ENCODE measurements around the gene ARRB1.
"Not testable (repeated sequence)": the region's sequence is repeated elsewhere in the genome, so short reads cannot be mapped to it uniquely, and the experiment has no call there.

ARRB1 gene

DNA sequence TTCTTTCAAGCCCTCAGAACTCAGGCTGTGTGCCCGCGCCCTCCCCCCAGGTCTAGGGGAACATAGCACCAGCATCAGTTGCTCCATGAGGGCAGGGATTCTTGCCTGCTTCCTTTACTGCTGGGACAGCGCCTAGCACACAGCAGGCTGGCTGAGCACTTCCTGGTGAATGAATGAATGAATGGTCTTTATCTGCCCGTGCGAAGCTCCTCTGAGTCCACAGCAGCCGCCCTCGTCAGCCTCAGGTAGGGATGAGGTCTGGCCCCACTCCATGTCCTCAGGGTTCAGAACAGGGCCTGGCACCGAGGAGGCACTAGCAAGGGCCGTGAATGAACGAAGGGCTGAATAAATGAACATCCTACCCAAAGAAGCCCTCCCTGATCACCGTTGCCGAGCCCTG lies 27.3 kb downstream of the ARRB1 start:
- DNase-seq: no peak

DNA sequence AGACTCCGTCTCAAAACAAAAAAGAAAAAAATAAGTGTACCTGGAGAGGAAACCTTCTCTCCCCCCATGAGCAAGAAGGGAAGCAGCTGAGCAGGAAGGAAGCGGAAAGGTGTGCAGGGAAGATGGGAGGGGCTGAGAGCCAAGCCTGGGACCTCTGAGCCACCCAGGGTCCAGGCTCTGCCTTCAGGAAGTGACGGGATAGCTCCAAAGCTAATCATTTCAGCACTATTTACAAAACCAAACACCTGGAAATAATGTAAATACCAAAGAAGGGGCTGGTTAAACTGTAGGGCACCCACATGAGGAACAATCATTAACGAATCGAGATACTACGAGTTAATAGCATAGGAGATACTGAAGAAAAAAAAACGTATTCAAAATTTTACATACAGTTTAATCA lies 27.9 kb downstream of the ARRB1 start:
- no peak for DNase-seq

DNA sequence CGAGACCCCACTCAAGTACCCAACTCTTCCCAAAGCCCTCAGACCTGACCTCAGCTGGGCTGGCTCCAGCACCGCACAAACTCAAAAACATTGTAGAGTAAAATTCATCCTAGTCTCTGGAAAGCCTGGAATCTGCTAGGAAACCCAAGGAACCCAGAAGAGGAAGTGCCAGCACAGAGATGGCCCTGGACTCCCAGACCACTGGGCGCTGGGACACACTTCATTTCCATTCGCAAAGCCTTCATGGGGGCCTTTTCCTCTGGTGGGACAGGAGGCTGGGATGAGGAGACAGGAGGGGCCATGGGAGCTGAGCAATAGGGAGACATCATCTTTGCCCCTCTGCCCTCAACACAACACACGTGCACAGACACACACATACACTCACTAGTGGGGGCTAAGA lies 30.8 kb downstream of the ARRB1 start:
- DNase-seq: no peak

DNA sequence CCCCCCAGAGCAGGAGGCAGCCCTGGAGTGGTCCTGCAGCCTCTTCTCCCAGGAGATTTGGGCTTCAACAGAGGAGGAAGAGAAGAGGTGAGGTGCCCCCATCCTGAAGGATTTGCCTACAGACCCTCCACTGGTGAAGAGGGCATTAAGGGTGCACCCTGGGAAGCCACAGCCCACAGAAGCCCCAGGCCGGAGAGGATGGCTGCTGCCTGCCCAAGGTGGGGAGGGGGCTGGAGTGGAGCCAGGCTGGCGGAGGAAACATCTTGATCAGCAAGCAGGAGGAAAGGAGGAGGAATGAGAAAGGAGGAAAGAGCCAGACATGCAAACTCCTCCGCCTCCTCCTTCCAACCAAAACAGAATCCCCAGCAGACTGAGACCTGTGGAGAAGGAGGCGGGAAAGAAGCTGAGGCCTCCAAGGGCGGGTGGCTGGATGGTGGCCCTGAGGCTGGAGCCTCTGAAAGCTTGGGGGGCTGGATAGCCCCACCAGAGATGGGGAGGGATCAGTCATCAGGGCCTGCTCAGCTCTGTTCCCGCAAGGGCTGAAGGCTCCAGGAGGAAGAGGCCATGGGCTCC lies 31.3 kb downstream of the ARRB1 start:
- DNase-seq: no peak

DNA sequence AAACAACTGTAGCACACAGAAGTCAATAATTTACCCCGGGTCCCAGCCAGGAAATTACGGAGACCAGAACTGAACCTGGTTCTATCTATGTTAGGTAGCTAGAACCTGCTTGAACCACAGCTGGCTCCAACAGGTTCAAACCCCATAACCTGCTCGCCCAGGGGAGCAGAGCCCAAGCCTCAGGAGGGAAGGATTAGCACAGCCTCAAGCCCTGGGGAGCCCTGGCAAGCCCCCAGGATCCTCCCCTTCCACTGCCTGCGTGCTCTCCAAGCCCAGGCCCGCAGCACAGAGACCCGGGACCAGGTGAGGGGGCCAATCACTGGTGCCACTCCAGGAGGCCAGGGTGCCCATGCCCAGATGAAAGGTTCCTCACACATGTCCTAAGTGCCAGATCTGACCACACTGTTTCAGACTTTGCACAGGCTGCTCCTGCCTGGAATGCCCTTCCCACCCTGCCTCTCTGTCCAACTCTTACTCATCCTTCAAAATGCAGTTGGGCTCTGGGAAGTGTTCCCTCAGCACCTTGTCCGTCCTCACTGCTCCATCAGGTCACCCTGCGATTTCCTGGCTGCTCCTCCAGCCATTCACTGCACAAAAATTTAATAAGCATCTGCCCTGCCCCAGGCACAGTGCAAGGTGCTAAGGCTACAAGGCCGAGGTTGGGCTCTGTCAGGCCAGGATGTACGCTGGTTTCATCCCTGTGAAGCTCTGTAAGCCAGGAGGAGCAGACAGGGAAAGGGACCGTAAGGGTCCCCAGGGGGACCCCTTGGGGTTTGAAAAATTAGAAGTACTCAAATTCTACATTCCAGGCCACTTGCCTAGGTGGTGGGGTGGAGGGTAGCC lies 32.2 kb downstream of the ARRB1 start:
- DNase-seq: no peak

DNA sequence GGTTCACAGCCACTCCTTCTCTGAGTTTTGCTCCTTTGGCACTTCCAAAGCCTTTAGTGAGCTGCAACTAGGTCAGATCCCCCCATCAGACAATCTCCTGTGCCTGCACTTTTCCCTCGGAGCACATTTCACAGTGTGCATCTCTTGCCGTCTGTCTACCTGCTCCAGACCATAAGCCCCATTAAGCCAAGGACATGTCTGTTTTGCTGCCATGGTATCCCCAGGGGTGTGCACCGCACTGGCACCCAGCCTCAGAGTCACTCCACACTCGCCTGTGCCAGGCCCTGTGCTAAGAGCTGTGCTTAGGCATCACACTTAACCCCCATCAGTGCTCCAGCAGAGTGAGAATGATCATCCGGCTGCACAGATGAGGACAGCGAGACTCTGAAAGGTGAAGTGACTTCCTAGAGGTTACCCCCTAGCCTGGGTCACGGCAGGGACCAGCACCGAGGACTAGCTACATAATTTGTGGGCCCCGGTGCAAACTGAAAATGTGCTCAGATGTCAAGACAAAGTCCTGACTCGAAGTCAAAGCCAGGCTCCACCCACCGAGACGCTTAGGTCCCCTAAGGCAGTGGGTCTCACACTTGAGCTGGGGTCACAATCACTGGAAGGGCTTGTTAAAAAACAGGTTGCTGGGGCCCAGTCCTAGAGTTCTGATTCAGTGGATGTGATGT lies 33.9 kb downstream of the ARRB1 start:
- DNase-seq: no peak

DNA sequence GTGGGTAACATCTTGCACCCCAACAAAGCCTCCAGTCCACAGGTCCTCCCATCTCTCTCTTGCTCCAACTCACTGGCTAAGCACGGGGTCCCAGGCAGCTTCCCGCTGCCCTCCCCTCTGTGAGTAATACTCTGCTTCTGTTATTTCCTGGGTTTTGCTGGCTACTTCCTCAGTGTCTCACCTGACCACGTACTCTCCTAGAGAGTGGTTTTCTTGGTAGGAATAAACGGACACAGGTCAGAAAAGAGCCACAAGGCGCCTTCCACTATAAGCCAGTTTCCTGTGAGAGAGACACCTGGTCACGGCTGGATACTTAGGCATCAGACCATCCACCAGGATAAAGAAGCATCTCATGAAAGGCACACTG lies 36.0 kb downstream of the ARRB1 start:
- no peak for DNase-seq

DNA sequence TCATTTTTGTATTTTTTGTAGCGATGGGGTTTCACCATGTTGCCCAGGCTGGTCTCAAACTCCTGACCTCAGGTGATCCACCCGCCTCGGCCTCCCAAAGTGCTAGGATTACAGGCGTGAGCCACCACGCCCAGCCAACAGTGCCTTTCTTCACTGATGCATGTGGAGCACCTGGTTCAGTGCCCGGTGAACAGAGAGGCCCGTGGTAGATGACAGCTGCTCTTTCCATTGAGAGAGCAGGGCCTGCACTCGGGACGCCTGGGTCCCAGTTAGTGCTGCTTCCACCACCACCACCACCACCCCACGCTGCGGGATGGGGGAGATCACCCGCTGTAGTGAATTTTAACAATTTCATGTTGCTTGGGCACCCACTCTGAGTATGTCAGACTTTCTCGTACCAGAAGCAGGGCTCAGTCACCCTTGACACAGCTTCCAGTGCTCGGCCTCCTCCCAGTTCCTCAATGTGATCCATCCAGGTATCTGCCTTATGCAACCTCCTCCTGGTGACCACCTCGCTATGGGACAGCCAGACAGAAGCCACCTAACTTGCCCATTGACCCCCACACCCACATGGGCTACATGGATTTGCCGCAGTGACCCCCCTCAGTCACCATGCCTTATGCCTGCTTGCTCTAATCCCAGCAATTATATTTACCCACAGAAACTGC lies 36.6 kb downstream of the ARRB1 start:
- no peak for DNase-seq

DNA sequence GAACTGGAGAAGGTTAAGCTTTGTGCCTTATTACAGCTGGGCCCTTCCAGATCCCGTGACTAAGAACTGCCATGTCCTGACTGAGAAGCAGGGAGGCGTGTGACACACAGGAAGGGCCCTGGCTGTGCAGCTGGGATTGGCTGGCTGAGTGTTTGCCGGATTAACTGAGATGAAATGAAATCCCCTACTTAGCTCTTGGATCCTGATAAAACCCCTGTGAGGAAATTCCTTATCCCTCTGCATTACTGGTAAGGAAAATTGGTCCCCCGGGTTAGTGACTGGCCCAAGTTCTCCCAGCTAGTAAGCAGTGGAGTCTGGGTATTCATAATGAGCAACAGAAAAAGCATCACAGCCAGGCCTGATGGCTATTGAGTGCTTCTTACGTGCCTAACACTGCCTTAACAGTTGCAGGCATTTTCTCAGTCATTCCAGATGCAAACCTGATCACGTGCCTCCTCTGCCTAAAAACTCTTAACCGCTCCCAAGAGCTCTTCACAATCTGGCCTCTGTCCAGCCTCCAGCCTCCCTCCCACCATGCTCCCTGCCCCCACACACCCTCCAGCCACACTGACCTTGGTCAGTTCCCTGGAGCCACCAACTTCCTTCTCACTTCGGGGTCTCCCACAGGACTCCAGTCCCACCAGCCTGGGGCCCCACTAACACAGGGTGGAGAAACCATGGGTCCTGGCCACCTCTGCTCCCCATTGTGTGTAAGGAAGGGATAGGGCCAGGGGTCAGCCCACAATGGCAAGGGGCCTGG lies 37.8 kb downstream of the ARRB1 start:
- peak in 23 of 56 donors; percentile 9 to 64 (median 38) for DNase-seq

DNA sequence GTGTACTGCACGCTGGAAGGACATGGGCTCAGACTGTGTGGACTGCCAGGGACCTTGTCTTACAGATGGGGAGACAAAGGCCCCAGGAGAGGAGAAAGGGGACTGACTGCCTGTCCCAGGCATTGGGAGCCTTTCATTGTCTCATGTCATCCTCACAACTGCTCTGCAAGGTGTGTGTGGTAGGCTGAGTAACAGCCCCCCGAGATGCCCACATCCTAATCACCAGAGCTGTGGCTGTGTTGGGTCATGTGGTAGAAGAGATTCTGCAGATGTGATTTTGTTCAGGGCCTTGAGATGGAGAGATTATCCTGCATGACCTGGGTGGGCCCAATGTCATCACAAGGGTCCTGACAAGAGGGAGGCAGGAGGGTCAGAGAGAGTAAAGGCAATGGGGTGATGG lies 39.1 kb downstream of the ARRB1 start:
- DNase-seq: no peak

DNA sequence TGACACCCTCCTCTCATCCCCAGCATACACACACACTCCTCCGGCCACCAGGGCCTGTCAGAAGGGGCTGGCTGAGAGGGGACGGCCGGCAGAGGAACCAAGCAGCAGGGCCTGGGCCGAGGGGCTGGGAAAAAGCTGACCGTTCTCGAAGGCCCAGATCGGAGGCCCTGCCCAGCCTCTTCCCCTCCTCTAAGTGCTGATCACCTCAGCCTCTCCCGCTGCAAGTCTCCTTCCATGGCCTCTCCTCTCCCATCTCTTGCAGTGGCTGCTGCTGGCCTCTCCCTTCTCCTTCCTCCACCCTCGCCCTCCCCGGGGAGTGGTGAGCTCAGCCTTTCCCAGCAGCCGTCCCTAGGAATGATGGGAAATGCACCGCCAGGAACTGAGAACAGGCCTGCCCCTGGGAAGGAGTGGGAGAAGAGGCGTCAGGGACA lies 39.6 kb downstream of the ARRB1 start:
- peak in 49 of 56 donors; percentile 16 to 83 (median 57) for DNase-seq

DNA sequence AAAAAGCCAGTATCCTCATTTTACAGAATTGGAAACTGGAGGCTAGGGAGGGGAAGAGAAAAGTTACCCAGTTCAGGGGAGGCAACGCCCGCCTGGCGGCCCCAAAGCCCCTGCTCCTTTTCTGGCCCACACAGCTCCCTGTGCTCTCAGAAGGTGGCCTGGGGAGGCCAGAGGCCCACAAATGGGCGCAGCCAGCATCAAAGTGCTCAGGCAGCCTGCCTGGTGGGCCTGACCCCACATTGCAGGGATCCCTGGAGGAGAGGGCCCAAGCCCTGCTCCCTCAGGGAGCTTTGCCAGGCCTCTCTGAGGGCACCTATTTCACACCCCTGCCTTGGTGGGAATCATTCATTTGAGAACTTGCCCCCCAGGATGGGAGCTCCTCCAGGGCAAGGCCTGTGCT lies 42.5 kb downstream of the ARRB1 start:
- no peak for DNase-seq

DNA sequence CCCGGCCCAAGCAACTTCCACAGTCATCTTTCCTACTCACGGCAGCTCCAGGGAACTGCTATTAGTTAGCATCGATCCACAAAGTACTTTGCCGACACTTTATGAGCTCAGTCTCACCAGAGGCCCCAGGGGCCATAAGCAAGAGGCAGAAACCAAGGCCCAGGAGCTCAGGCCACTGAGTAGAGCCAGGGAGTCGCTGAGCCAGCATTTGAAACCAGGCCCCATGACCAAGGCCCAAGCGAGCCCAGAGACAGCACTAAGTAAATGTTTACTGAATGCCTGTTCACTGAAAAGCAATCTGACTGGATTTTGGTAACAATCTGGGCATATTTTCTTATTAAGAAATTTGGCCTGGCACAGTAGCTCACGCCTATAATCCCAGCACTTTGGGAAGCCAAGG lies 43.3 kb downstream of the ARRB1 start:
- DNase-seq: no peak

DNA sequence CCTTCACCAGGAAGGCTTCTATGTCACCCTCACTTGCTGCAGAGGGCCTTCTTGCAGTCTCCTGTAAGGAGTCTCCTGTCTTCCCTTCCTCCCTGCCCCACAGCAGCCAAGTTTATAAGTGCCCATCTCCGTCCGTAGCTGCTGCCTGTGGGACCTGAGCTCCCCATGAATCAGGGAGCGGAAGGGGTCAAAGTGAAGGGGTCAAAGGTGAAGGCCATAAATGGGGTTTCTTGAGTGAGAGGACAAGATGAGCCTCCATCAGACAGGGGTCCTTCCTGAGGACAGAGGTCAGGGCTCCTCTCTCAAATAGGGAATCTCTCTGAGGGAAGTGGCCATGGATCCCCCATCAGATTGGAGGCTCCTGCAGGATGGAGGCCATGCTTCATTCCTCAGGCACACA lies 44.4 kb downstream of the ARRB1 start:
- no peak for DNase-seq

DNA sequence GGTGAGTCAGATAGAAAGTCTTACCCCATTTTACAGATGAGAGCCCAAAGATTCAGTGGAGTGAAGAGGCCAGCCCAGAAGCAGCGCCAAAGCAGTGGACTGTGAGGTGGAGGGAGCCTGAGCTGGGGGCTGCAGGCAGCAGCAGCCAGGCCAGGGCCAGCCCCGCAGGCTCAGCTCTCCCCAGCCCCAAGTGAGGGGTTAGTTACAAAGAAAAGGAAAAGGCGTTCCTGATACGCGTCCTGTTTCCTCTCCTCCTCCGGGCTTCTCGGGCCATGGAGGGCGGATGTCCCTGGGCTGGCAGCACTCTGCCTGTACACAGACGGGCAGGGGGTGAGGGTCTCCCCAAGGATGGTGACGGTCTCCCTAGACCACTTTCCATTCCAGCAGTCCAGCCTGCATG lies 44.9 kb downstream of the ARRB1 start:
- no peak for DNase-seq

DNA sequence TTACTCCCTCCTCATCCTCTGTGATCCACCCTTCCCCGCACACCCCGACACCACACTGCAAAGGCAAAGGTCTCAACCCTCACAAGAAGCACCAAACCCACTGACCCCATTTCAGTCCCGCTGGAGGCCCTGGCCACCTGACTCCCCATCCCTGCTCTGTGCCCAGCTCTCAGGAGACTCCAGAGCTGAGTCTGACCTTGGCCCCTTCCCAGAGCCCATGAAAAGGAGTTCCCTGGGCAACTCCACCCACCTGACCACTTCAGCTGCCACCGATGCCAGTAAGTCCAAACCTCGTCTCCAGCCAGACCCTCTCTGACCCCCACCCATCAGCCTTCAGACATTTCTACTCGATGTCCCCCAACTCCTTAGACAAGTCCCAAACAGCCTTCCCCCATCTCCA lies 45.5 kb downstream of the ARRB1 start:
- DNase-seq: peak in 11 of 56 donors; percentile 18 to 41 (median 28)

DNA sequence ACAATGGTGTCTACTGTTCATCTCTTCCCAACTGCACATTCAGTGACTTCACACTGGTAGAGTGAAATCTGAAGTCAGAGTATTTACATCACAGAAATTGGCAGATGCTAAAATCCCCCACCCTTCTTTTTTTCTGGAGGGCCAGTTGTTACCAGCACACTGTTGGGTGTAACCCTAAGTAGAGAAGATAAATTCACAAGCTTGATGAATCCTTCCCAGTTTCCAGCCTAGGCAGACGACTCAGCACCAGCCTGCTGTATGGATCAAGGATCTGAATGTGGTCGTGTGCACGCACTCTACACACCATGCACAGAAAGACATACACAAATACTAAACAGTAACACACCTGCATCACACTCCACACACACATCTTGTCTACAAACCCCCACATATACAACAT lies 46.0 kb downstream of the ARRB1 start:
- DNase-seq: no peak

DNA sequence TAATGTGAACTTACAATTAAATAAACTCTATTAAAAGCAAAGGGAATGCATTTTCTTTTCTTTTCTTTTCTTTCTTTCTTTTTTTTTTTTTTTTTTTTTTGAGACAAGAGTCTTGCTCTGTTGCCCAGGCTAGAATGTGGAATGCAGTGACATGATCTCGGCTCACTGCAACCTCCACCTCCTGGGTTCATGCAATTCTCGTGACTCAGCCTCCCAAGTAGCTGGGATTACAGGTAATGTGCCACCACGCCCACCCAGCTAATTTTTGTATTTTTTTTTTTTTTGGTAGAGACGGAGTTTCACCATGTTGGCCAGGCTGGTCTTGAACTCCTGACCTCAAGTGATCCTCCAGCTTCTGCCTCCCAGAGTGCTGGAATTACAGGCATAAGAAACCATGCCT lies 46.5 kb downstream of the ARRB1 start:
- not testable (repeated sequence) for DNase-seq

DNA sequence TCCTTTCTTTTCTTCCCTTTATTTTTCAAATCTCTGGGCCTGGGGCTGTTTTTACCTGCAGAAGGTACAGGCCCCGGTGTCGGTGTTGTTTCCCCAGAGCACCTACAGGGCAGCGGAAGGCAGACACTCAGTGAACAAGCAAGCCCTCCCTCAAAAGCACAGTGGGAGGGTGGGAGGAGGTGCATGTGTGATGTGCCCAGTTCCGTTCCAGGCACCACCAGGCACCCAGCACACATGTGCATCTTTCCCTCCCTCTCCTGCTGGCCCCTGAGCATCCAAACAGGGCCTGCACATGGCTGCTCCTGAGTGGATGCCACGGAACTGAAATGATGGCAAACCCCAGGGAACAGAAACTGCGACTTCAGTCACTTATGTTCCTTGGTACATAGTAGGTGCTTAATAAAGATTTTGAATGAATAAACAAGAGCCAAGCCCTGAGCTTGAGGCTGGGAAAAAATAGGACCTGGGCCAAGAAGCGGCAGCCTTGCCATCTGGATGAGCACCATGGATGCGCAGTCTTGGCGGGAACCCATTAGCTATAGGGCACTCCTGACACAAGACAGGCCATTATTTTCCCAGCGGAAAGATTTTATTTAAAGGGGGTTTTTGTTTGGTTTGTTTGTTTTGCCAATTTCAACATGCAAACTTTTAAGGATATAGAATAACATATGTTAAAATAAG lies 47.8 kb downstream of the ARRB1 start:
- peak in 44 of 56 donors; percentile 20 to 81 (median 63) for DNase-seq

DNA sequence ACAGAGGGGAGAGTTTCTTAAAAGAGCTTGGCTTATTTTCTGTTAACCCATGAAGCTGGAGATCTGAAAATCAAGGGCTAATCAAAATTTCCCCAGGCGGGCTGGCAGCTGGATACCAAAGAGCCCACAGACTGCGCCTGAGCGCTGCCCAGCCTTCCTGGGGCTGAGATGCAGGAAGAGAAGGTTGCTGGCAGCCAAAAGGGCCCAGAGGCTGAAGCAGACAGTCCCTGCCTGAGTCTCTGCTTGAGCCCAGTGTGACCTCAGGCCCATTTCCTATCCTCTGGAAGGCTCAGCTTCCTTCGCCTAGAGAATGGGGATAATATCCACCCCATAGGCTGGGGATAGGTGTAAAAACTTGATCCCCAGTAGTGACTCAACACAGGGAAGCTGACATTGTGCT lies 49.1 kb downstream of the ARRB1 start:
- DNase-seq: peak in 1 of 56 donors; percentile 24

Measured in nucleus accumbens (tissue), 56 donors.